HTR-8/SVneo (cell line): ENCODE data around the gene WDR91.
A peak's percentile ranks its signal among the peaks of the same experiment; 100 is the strongest.
"Not testable (repeated sequence)": the region's sequence is repeated elsewhere in the genome, so short reads cannot be mapped to it uniquely, and the experiment has no call there.

ENCODE experiments used
- DNase-seq: peaks from one replicate; pipeline ENCODE4 v3.0.0; 2011; ENCODE audit warnings: low spot score, mixed read lengths; ENCODE audit not compliant: insufficient read length
- FAIRE-seq: peaks from 2 replicates; lab custom pipeline; 2011; peaks lifted over from hg19 to GRCh38; lab: Jason Lieb, UNC

The WDR91 gene

DNA sequence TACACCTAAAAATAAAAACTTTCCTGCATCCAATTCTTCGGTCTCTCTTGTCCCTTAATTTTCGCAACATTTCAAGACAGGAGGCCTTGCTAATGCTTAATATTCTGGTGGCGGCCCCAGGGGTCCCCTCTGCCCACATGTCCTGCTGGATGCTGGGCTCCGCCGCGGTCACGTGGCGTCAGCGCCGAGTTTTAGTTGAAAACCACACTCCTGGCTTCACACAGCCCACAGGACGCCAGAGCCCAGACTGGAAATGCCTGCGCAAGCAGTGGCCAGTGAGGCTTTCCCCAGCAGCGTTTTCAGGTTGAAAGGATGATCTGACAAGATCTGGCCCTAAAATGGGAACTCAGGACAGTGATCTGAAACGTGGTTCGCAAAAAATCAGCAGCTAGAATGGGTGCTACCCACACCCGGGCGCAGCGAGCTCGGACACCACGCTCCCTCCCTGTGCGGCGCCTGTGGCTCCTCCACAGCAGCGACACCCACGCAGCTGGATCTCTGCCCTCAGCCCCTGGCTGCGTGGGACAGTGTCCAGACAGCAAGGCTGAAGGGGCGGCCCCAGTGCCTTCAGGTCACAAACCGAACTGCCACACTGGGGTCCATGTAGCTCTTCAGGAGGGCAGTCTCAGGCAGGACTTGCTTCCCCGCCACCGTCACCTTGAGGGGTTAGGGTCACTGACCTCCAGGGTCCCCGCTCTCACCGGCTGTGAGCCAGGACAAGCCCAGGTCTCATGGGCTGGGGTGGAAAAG is 29.2 kb downstream of the WDR91 start:
- FAIRE-seq (no peak), DNase-seq (no peak)

DNA sequence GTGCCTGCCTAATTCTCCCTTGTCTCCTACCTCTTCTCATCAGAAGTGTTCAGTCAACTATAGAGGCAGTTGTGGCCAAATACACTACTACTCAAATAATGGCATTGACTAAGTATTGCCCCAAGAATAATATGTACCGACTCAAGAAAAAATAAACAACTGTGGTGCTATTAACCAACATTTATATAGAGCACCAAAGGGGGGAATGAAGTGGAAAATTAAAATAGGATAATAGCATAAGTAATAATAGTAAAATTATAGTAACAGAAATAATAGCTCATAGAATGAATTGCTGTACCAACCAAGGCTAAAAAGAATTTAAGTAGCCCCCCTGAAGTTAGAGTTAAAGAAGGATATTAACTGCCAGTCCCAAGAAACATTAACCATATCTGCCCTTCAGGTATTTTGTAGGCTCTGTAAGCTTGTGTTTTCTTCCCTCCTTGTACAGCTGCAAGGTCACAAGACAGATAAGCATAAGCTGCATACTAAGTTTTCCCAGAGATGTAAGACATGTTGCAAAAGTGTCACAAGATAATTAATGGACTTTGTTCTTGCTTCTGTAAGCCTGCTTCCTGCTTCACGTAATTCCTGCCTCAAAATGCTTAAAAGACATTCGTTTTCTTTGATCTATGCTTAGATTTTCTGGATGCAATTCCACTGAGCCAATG is 29.9 kb downstream of the WDR91 start:
- no peak for DNase-seq
- no peak for FAIRE-seq

DNA sequence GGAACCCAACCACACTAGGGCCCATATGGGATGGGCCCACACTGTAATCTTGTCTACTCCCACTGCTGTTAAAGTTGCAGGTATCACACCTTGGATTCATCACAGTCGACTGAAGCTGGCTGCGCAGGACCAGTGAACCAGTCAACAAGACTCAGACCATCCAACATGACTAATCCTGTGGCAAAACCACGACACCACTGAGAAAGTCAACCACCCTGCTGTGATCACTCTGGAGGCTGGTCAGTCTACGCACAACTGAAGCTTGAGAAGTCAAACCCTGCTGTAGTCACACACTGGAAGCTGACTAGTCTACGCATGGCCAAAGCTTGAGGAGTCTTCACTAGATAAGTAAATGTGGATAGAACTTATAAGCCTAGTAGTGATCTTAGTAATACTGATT is 31.2 kb downstream of the WDR91 start:
- DNase-seq (no peak), FAIRE-seq (no peak)

DNA sequence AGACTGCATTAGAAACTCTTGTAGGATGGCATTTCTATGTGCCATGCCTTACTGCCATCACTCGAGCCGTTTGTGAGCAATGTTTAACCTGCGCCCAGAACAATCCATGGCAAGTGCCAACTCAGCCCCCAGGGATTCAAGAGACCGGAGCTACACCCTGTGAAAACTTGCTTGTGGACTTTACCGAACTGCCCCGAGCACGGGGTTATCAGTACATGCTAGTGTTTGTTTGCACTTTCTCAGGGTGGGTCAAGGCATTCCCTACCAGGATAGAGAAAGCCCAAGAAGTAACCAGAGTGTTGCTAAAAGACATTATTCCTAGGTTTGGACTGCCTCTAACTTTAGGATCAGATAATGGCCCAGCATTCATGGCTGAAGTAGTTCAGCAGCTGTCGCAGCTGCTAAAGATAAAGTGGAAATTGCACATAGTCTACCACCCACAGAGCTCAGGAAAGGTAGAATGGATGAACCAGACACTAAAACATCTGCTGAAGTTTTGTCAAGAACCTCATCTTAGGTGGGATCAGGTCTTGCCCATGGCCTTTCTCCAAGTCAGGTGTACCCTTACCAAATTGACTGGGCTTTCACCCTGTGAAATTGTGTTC is 31.9 kb downstream of the WDR91 start:
- FAIRE-seq (no peak), DNase-seq (no peak)

DNA sequence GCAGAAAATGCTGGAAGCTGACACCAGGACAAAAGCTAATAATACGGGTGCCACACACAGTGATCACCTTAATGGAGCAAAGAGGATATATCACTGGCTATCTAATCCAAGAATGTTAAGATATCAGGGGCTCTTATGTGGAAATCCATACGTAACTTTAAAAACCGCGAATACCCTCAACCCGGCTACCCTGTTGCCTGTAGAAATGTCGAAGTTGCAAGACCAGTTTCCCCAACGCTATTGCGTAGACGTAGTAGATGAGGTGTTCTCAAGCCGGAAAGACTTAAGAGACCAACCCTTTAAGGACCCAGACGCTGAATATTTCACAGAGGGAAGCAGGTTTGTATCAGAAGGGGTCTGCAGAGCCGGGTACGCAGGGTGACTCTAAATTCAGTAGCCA is 33.0 kb downstream of the WDR91 start:
- FAIRE-seq (no peak), DNase-seq (no peak)

DNA sequence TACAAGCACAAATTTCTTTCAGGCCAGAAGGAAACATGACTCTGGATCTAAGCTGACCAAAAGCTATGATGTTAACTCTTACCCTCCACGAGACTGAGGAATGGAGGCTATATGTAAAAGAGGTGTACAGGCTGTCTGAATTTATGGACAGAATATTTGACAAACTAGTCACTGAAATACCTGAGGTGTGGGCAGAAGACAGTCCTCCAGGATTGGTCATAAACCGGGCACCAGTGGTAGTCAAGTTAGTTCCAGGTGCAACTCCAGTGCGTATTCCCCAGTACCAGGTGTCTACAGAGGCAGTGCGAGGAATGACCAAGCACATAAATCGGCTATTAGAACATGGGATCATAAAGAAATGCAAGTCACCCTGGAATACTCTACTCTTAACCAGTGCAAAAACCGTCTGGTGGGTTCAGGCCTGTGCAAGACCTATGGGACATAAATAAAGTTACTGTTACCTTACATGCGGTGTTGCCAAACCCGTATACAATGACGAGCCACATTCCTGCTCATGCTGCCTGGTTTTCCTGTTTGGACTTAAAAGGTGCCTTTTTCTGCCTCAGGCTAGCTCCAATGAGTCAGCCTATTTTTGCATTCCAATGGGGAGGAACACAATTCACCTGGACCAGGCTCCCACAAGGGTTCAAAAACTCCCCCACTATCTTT is 34.2 kb downstream of the WDR91 start:
- no peak for DNase-seq

DNA sequence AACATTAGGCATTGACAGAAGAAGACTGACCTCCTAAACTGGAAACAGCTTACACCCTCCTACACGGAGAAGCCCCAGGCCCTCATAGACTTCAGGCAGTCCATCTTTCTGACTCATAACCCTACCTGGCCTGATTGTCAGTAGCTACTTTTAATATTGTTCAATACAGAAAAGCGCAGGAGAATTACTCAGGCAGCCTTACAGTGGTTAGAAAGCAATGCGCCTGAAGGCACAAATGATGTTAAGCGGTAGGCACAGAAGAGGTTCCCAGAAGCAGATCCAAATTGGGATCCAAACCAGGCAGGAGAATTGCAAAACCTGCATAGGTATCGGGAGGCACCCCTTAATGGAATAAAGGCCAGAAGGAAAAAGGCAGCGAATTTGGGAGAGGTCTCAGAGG is 35.4 kb downstream of the WDR91 start:
- no peak for FAIRE-seq

More for the DNA sequence above, 34.2 kb downstream of the WDR91 start:
- no peak for FAIRE-seq

DNA sequence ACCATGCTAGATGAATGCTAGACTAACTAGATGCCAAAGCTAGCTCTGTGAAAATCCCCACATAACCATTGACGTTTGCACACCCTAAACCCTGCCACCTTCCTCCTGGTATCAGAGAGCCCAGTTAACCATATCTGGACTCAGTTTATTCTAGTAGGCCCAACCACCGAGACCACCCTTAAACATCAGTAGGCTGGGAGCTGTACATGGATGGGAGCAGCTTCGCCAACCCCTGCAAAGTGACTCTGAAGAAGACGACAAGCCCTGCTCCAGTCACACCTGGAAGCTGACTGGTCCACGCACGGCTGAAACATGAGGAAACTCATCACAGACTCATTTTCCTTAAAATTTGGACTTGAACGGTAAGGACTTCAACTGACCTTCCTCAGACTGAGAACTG is 36.4 kb downstream of the WDR91 start:
- DNase-seq: no peak
- no peak for FAIRE-seq

More for the DNA sequence above, 35.4 kb downstream of the WDR91 start:
- DNase-seq: no peak

DNA sequence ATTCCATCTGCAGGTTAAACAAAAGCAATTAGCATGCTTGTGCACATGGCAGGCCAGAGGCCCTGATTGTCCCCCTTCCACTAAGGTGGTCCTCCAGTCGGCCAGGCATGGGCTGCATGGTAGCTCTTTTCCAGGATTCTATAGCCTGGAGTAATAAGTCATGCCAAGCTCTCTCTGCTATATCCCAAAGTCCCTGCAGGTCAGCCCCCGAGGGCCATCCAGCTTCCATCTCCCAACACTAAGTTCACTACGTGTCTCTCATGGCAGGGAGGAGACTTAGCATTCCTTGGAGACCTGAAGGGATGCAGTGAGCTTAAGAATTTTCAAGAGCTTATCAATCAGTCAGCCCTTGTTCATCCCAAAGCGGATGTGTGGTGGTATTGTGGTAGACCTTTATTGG is 37.4 kb downstream of the WDR91 start:
- not testable (repeated sequence) for FAIRE-seq, DNase-seq

DNA sequence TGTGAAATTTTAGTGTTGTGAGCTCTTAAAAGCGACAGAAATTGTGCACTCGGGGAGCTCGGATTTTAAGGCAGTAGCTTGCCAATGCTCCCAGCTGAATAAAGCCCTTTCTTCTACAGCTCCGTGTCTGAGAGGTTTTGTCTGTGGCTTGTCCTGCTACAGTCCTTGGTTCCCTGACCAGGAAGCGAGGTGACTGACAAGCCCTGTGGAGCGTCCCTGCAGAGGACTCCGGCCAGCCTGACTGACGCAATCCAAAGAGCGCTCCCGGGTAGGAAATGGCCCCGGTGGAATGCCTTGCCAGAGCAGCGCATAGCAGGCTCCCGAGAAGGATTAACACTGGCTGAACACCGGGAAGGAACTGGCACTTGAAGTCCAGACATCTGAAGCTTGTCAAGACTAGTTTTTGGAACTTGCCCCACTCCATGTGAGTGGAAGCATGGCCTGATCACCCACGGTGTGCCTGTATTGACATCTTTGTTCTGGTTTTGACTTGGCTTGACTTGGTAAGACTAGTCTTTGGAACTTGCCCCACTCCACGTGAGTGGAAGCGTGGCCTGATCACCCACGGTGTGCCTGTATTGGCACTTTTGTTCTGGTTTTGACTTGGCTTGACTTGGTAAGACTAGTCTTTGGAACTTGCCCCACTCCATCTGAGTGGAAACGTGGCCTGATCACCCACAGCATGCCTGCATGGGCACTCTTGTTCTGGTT is 39.6 kb downstream of the WDR91 start:
- FAIRE-seq, DNase-seq: not testable (repeated sequence)

DNA sequence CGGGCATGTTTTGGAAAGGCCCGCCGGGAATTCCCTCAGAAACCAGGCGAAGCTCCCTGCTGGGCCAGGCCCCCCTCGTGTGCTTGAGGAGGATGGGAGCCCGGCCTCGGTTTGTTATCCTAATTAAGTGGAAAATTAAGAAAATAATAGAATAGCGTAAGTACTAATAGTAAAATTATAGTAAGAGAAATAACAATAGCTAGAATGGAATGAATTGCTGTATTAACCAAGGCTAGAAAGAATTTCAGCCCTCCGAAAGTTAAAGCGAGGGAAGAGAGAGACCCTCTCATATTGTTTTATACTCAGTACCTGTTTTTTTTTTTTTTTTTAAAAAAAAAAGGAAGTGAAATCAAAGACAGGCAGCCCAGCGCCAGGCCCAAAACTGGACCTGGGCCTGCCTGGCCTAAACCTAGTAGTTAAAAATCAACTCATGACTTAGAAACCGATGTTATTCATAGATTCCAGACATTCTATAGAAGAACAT is 40.3 kb downstream of the WDR91 start:
- not testable (repeated sequence) for DNase-seq, FAIRE-seq

DNA sequence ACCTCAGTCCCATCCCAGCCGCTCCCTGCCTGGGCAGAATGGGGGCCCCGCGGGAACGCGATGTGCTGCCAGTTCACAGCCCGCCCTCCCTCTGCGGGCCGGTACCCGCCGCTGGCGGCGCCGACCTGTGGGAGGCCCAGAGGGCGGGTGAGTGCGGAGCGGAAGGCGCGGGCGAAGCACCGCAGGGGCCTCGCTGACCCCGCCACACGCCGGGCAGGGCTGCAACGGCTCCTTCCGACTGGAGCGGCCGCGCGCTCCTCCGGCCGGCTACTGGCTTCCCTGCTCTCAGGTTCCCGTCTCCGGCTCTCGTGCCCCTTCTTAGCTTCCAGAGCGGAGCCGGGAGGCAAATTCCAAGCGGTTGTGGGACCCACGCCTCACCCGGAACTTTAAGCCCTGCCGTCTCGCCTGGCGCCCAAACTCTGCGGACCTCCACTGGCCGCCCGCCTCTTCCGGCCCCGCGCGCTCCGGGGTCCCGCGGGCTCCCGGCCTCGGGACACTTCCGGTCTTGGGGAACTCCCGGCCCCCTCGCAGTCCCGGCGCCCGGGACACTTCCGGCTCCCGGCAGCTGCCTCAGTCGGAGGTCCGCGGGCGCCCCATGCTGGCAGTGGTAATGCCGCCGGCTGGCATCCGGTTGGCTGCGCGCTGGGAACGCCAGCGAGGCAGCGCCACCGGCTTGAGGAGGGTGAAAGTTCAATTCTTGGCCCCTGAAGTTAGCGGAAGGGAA is 40.9 kb downstream of the WDR91 start, which contains the start of gene CYREN:
Gene CYREN, minus strand, starts transcription at position 434 of the 724 bp plus-strand sequence. CDS start 1,785 bp downstream, outside the sequence.
- FAIRE-seq (no peak), DNase-seq (peak; percentile 85)

DNA sequence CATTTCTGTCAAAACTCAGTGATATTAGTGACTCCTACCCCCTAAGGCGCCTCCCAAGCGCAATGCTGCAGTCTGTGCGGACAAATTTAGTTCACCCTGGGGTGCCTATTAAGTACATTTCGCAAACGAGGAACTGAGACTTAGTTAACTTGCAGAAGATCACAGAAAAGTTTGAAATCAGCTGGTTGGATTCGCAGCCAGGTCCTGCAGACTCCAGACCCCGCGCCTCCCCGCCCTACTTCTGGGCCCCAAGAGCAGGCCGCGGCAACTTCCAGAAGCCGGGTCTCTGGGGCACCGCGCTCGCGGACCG is 41.4 kb downstream of the WDR91 start:
- FAIRE-seq (no peak), DNase-seq (no peak)

DNA sequence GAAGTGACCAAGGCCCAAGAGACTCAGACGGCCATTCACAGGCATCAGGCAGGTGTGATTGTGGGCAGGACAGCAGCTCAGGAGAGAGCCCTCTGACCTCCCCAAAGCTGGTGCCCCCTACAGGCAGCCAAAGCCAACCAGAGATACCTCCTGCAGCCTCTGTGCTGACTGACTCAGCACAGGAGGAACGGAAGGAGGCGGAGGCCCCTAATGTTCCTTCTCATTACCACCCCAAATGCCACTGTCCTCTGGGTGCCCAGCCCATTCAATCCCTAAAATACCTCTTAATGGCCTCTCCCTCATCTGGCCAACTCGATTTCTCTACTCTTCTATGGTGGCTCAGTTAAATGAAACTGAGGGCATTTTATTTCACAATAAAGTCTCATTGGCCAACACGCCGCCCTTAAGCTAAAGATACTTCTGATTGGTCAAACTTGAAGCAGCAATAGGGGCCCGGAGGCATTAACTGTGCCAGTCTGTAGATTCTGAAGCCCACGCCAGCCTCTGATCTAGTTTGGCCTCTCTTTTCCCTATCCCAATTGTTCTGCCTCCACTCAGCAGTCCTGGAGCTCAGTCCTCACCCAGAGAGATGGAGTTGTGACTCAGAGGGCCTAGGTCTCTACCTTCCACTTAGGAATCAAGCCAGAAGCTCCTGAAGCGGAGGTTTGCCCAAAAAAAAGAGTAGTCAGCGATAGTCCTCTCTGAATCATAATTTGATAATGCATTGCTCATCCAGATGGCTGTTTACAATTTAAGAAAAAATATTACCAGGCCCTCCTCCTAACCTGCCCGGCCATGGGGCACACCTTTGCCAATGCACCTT is 42.0 kb downstream of the WDR91 start:
- FAIRE-seq: no peak
- no peak for DNase-seq

DNA sequence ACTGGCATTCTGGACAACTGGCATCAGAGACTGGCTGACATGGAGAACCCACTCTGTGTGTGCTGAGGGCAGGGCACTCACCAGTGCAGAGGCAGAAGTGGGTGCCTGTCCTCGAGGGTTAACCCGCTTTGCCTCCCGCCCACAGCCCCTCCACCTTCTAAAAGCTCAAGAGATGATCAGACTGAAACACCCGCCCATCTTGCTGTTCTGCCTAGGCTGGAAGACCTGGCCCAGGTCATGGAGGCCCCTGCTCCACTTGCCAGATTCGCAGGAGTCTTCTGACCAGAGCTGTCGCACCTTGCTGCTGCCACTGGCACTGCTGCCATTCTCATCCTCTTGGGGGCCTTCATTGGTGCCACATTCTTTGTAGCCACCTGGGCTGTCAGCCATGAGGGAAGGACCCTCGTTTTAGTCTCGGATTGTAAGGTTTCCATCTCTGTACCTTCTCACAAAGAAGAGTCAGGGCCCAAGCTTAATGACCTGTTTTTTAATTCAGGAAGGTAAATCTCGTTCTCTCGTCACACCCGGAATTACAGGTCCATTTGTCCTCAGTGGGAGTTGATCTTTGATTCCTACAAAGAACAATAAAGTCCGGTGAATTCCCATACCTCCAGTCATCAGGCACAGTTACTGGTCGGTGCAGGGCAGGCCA is 42.7 kb downstream of the WDR91 start:
- DNase-seq (no peak), FAIRE-seq (no peak)

DNA sequence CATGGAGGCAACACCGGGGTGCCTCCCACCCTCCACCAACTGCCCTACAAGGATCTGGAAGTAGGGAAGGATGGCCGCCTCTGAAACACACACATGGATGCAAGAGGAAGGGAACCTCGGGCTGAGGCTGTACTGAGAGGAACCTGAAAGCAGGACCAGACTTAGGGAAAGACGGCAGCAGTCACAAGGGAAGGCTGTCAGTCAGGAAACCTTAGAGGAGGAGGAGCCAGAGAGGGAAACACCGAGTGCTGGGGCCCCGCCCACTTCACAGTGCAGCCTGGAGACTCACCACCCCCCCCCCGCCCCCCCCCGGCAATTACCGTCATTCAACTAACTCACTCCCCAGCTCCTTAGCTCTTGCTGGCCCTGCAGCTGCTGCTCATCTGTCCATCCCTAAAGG is 43.3 kb downstream of the WDR91 start:
- no peak for FAIRE-seq
- DNase-seq: no peak

DNA sequence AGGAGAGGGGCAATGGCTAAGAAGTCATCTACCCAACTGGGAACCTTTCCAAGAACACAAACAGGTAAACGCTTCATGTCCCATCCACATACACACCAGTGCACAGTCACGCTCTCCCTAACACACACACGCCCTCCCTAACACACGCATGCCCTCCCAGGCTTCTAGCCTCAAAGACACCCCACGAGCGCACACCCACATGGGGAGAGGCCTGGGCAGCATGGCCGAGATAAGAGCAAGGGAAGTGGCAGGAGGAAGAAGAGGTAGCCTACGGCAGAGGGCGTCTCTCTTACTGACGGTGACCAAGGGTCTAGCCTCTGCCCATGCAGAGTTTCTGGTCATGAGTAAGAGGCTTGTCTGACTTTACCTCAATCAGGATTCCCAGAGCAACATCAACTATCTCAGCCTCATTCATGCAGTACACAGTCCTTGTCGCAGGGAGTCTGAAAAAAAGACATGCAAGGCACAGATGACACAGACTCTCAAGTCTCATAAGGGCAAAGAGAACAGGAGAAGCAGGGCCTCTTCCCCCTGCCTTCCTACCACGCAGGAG is 43.9 kb downstream of the WDR91 start:
- no peak for FAIRE-seq
- no peak for DNase-seq
